Adrenal gland (tissue), 5 donors: ENCODE results near the gene CGGBP1.

ENCODE experiments used
- POLR2A ChIP-seq, 2 donors: fragments of 450-650 bp; IDR thresholded peaks; one replicate each; pipeline ENCODE4 v1.6.1; 2017; ENCODE audit warnings: antibody characterized with exemption in 2 of 2, mild to moderate bottlenecking in 2 of 2, moderate library complexity in 1 of 2
- TF ChIP-seq, protein P1 (sequence below), 6 experiments: fragments of 450-650 bp in 4 of 6; fragments of 200-600 bp in 2 of 6; sonication (generic) in 1 of 6; IDR thresholded peaks; 1 replicate in 5 of 6; 2 replicates in 1 of 6; pipeline versions ENCODE4 v1.5.1 to v1.8.0; 2016 to 2021; ENCODE audit warnings: antibody characterized with exemption in 6 of 6, mild to moderate bottlenecking in 2 of 6, moderate library complexity in 1 of 6
- donor health status: DM: no; HTN: no; CAD: no.

DNA sequence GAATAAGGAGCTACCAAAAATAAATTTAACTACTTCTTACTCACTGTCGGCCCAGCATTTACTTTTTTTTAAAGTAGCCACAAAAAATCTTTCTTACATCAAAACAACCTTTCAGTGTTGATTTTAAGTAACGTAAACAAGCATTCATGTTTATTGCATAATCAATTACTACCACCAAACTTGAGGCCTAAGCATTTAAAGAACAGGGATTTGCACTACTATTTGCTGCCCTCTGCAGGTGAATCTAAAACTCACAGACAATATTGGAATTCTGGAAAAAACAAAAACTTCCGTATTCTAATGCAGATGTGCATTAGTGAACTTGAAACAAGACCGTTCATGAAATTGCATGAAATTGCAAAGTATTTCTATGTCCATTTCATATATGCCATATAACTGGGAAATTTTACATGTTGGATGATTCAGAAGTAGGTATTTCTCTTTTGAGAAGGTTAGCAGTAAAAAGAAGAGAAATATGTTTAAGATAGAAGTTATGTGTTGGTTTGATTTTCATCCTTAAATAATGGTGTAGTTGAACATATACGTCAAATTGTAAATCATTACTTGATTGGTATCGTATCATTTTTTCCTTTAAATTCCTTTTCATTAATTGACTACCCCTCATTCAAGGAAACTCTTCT lies 55.6 kb downstream of the CGGBP1 start:
- TF ChIP-seq POLR2A (IDR thresholded peaks at IDR 0.05) = no peak
- TF ChIP-seq, protein P1, sequence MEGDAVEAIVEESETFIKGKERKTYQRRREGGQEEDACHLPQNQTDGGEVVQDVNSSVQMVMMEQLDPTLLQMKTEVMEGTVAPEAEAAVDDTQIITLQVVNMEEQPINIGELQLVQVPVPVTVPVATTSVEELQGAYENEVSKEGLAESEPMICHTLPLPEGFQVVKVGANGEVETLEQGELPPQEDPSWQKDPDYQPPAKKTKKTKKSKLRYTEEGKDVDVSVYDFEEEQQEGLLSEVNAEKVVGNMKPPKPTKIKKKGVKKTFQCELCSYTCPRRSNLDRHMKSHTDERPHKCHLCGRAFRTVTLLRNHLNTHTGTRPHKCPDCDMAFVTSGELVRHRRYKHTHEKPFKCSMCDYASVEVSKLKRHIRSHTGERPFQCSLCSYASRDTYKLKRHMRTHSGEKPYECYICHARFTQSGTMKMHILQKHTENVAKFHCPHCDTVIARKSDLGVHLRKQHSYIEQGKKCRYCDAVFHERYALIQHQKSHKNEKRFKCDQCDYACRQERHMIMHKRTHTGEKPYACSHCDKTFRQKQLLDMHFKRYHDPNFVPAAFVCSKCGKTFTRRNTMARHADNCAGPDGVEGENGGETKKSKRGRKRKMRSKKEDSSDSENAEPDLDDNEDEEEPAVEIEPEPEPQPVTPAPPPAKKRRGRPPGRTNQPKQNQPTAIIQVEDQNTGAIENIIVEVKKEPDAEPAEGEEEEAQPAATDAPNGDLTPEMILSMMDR (IDR thresholded peaks at IDR 0.05) = peak; percentile 58 to 76 (median 74)
